Measurements from ENCODE around the gene TMEM62. TPM values are rescaled to one million over a fixed set of nuclear protein-coding genes. Genes with fewer than 3 reads are reported as not detected.

The TMEM62 gene
- total and polyA plus RNA-seq, 10 of the 15 experiments (the other 5 are each of a cell fraction or from before 2014, with no cell fraction given), result 7.0 to 26.8 (median 14.9) TPM

DNA sequence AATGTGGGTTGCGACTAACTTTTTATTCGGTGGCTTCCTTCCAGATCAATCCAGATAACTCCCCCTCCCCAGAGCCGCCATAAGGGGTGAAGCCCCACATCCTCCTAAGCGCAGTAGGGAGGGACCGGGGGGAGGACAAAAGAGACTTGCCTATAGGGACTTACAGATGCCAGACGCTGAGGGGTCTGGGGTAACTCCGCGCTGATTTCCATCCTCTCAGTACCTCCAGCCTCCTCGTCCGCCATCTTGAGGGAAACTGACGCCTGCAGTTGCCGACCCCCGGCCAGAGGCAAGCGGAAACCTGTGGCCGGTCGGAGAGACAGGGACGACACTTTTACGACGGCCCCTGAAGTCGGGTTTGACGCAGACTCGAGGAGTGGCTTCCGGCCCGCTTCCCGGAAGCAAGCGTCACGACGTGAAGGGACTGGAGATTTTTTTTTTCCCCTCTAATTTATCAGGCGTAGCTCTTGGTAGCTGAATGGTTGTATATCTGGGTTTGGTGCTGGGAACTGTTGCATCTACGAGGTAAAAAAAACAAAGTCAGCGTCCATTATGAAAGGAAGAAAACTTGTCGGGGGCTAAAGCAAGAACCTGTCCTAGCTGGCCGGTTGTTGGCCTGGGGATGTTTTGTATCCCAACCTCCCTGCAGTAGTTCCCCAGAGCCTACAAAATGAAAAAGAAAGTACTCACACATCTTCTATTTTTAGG lies 27.5 kb upstream of the TMEM62 start, which contains the start of gene UBR1 (continued):
- TF ChIP-seq CEBPZ (IDR thresholded peaks at IDR 0.05; ENCODE audit: low read depth, low read length) (no peak), MLLT1 (IDR thresholded peaks at IDR 0.05) (peak; percentile 55; the same call in 1 of the 2 replicates), TCF12 (IDR thresholded peaks at IDR 0.05; ENCODE audit: low read depth, low read length) (0 out of 2 replicates have a peak, but pooled peaks have one; percentile 21), HDAC2 (IDR thresholded peaks at IDR 0.05) (no peak), CREB1 (IDR thresholded peaks at IDR 0.05; ENCODE audit: low read depth) (peak; percentile 90), JUND (IDR thresholded peaks at IDR 0.05; ENCODE audit: low read depth, low read length) (no peak), JUNB (IDR thresholded peaks at IDR 0.05) (peak; percentile 99), MYC (IDR thresholded peaks at IDR 0.05; ENCODE audit: insufficient read depth, insufficient read length, insufficient replicate concordance, low read length, severe bottlenecking) (no peak), RELA (IDR thresholded peaks at IDR 0.05; ENCODE audit: borderline replicate concordance, partially characterized antibody) (peak; percentile 13), FOXK2 (IDR thresholded peaks at IDR 0.05) (no peak), ASH2L (IDR thresholded peaks at IDR 0.05; ENCODE audit: borderline replicate concordance, low read depth) (0 out of 2 replicates have a peak, but pooled peaks have one; percentile 73), ZNF207 (IDR thresholded peaks at IDR 0.05; ENCODE audit: borderline replicate concordance) (no peak), MYB (IDR thresholded peaks at IDR 0.05; ENCODE audit: borderline replicate concordance, low read depth, low read length) (no peak), RCOR1 (conservative IDR thresholded peaks at IDR 0.05; ENCODE audit: low read depth, low read length) (0 out of 2 replicates have a peak, but pooled peaks have one; percentile 37), SKIL (IDR thresholded peaks at IDR 0.05; ENCODE audit: low read depth, poor library complexity, severe bottlenecking) (no peak), WRNIP1 (IDR thresholded peaks at IDR 0.05; ENCODE audit: borderline replicate concordance, low read depth, low read length) (no peak), TCF3 (IDR thresholded peaks at IDR 0.05; ENCODE audit: borderline replicate concordance, insufficient read depth, low read depth, low read length) (peak; percentile 18; the same call in 1 of the 2 replicates), MAX (IDR thresholded peaks at IDR 0.05; ENCODE audit: low read depth, low read length) (no peak)
- TF ChIP-seq, protein P1, sequence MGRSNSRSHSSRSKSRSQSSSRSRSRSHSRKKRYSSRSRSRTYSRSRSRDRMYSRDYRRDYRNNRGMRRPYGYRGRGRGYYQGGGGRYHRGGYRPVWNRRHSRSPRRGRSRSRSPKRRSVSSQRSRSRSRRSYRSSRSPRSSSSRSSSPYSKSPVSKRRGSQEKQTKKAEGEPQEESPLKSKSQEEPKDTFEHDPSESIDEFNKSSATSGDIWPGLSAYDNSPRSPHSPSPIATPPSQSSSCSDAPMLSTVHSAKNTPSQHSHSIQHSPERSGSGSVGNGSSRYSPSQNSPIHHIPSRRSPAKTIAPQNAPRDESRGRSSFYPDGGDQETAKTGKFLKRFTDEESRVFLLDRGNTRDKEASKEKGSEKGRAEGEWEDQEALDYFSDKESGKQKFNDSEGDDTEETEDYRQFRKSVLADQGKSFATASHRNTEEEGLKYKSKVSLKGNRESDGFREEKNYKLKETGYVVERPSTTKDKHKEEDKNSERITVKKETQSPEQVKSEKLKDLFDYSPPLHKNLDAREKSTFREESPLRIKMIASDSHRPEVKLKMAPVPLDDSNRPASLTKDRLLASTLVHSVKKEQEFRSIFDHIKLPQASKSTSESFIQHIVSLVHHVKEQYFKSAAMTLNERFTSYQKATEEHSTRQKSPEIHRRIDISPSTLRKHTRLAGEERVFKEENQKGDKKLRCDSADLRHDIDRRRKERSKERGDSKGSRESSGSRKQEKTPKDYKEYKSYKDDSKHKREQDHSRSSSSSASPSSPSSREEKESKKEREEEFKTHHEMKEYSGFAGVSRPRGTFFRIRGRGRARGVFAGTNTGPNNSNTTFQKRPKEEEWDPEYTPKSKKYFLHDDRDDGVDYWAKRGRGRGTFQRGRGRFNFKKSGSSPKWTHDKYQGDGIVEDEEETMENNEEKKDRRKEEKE (IDR thresholded peaks at IDR 0.05), result no peak

All from GM12878 (cell line).